NCI-H1436 treated with DMSO at 0.1 percent for 48 hours (cell line): ENCODE data around the gene KRT2.

ENCODE experiments used
- DNase-seq: peaks from one replicate; lab custom pipeline; 2025; lab: John Stamatoyannopoulos, UW

The KRT2 gene

DNA sequence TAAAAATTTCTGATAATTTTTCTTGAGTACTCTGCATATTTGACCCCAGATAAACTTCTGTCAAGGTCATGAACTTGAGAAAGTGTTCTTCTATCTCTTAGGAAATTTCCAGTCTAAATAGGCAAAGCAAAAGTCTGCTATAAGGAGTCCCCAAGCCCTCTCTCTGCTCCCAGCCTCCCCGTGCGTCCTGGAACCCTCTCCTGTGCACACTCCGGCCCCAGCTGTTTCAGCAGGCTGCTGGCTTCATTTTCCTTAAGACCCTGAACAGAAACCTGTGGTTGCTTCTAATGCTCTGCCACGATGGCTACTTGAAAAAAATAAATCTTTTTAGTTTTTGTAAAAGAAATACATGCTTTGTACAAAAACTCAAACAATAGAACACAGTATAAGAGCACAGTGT lies 14.7 kb downstream of the KRT2 start:
- no peak for DNase-seq

GRCh38 chr12:52636592-52637258 lies 15.3 kb downstream of the KRT2 start:
- DNase-seq = no peak

DNA sequence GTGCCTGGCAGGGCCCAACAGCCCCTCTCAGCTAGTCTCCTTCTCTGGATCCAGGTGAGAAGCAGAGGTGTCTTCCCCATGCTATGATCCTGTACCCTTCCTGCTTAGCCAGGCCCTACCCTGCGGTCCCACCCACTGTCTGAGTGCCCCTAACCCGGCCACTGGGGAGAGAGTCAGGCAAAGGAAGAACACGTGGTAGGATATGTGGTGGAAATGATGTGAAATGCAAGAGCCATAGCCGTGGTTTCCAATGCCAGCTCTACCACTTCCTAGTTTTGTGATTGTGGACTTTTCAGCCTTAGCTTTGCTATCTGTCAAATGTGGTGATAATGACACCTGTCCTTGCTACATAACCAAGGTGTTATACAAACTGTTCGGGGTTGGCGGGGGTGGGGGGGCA lies 15.8 kb downstream of the KRT2 start:
- DNase-seq = no peak

- no peak for DNase-seq
Observed at GRCh38 chr12:52634266-52635056, 17.6 kb downstream of the KRT2 start.

- no peak for DNase-seq
Observed at GRCh38 chr12:52633383-52633782, 18.6 kb downstream of the KRT2 start.

DNA sequence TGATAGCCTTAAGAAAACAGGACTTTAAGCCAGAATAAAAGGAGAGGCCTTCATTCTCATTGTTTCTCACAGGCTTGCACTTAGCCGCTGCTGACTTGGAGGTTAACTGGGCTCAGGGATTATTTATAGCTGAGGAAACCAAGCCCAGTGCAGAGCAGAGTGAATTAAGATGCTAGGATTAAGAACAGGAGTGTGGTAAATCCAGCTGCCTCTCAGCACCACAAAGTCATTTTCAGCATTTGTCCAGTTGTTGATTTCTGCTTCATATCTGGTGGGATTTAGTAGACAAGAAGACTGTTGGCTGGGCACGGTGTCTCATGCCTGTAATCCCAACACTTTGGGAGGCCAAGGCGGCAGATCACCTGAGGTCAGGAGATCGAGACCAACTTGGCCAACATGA lies 19.4 kb downstream of the KRT2 start:
- no peak for DNase-seq

DNA sequence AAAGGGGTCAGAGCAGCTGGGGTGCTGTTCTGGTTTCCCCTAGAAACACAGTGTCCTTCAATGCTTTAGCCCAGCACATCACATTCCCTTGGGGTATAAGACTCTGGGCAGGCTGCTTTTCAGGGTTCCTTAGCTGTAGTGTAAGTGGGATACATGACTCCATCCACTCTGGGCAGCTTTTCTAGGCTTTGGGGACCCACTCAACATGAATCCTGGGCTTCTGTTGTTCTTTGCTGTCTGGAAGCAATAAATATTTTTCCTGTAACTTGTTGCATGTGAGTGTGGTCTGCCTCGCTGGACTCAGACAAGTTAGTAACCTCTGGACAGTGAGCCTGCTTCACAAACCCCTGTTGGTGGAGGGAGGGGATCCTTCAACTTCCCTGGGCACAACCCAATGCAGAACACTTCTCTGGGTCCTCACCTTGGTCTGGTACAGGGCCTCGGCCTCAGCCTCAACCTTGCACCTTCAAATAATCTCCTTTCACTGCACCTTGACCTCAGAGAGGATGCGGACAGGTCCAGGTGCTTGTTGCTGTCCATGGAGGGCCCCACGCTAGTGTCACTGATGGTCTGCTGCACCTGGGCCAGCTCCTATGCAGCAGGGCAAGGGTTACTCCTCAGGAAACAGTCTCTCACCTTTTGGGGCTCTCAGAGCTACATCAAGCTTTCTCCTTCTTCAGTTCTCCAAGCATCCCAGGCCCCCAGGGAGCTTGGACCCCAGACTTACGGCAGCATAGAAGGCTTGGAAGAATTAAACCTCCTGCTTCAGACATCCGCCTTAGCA lies 20.1 kb downstream of the KRT2 start:
- DNase-seq = no peak

- no peak for DNase-seq
Observed at GRCh38 chr12:52631264-52631663, 20.7 kb downstream of the KRT2 start.

GRCh38 chr12:52630599-52631200 lies 21.3 kb downstream of the KRT2 start:
- DNase-seq = no peak

GRCh38 chr12:52630008-52630500 lies 22.0 kb downstream of the KRT2 start:
- DNase-seq = no peak

GRCh38 chr12:52629281-52630007 lies 22.6 kb downstream of the KRT2 start:
- DNase-seq = no peak

DNA sequence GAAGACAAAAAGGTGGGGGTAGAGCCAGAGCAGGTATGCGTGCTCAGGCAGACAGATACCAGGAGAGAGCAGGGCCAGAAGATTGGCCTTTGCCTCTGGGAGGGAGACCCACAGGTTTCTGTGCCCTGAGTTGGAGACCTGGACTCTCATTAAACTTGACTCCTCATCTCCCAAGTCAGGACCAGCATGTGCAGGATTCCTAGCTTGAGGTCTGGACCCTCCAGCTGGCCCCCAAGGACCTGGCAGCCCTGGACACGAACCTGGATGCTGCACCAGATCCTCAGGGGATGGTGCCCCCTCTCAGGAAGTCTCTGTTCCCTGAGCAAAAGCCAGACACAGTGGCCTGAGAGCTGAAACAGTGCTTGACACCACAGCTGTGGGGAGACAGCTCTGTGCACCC lies 23.2 kb downstream of the KRT2 start:
- DNase-seq = no peak

GRCh38 chr12:52628111-52628507 lies 23.9 kb downstream of the KRT2 start:
- no peak for DNase-seq

- no peak for DNase-seq
Observed at GRCh38 chr12:52627395-52628110, 24.5 kb downstream of the KRT2 start.

GRCh38 chr12:52622349-52622748 lies 29.7 kb downstream of the KRT2 start:
- DNase-seq = no peak

DNA sequence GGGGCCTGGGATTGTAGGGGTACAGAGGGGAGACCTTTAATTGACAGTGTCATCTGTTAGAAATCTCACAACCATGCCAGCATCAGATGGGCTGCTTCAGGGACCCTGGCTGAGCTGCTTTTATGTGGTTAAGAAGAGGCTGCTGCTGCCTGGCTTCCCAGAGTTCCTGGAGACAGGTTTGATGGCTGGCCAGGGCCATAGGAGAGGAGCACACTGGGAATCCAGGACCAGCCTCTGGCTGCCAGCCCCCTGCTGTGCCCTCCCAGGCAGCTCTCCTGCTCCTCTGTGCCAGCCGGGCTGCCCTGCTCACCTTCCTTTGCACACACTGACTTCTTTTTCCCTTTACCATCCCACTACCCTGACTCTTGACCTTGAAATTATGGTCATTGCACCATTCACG lies 33.1 kb downstream of the KRT2 start:
- DNase-seq = no peak

DNA sequence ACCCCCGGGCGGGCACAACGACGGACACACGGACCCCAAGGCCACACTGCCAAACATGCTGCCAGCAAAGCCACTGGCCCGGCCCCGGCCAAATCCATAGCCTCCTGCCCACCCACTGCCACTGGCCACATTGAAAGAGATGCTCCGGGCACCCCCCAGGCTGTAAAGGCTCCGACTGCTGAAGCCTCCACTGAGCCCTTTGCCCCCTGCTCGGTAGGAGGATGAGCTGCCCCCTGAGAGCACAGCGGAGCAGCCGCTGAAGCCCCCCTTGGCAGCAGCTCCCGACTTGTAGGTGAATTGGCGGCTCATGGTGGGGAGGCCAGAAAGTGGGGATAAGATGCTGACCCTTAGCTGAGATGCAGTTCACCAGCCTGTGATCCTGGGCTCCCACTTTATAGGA lies 33.8 kb downstream of the KRT2 start, which contains the start of gene KRT73:
Gene KRT73 (minus strand): TSS at position 344 of the 400 bp plus-strand sequence. CDS start 35 bp downstream, at position 309.
- no peak for DNase-seq

- DNase-seq = no peak
Observed at GRCh38 chr12:52617403-52617785, 34.6 kb downstream of the KRT2 start.

- DNase-seq = no peak
Observed at GRCh38 chr12:52616680-52617402, 35.2 kb downstream of the KRT2 start.

DNA sequence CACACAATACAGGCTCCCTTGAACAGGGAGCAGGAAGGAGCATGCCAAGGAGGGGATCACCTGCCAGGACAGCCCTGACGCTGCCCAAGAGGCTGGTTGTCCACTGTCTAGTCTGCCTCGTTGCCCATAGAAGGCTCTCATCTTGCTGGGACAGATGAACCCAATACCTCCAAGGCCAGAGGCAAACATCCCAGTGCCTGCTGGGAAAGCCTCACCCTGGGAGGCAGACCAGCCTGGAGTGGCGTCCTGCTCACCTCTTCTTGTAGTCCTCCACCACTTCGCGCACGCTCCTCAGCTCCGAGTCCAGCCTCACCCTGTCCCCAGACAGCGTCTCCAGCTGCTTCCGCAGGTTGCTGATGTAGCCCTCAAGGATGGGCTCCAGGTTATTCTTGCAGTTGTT lies 36.1 kb downstream of the KRT2 start:
- DNase-seq = no peak
